Lung (tissue), 12 donors: Measurements from ENCODE around the gene ABCA4. TPM values are rescaled to one million over a fixed set of nuclear protein-coding genes. Genes with fewer than 3 reads are reported as not detected.
A peak's percentile ranks its signal among the peaks of the same experiment; 100 is the strongest.

Source experiments
- ATAC-seq: fragments of 200-7000 bp; cut with Tn5 transposase; one replicate; pipeline ENCODE4 v1.9.1; 2020; ENCODE audit warnings: moderate number of reproducible peaks; ENCODE audit not compliant: insufficient read depth, low FRiP score
- DNase-seq, 3 donors: peaks; one replicate each; pipeline ENCODE4 v3.0.0-alpha.2; 2013 to 2017
- H3K27ac ChIP-seq, 2 donors: one replicate each; pipeline ENCODE4 v1.5.1; 2013; ENCODE audit warnings: mild to moderate bottlenecking in 2 of 2, moderate library complexity in 2 of 2, control low read depth in 1 of 2, inconsistent platforms in 1 of 2, low read depth in 1 of 2, low read length in 1 of 2
- H3K27me3 ChIP-seq, 3 donors: one replicate each; pipeline ENCODE4 v1.5.1; 2013; ENCODE audit warnings: low read length in 2 of 3; ENCODE audit not compliant: control insufficient read depth in 3 of 3, insufficient read depth in 3 of 3
- H3K36me3 ChIP-seq, 4 donors: one replicate each; pipeline ENCODE4 v1.5.1; 2013; ENCODE audit warnings: low read length in 4 of 4, mild to moderate bottlenecking in 1 of 4, moderate library complexity in 1 of 4; ENCODE audit not compliant: control insufficient read depth in 4 of 4, insufficient read depth in 4 of 4
- H3K4me1 ChIP-seq, 5 donors: one replicate each; pipeline ENCODE4 v1.5.1; 2013; ENCODE audit warnings: low read length in 5 of 5, mild to moderate bottlenecking in 2 of 5, moderate library complexity in 1 of 5; ENCODE audit not compliant: control insufficient read depth in 5 of 5, insufficient read depth in 5 of 5
- H3K4me3 ChIP-seq: one replicate; pipeline ENCODE4 v1.5.1; 2013; ENCODE audit warnings: mild to moderate bottlenecking, control low read depth, moderate library complexity
- H3K9ac ChIP-seq, 2 donors: one replicate each; pipeline ENCODE4 v1.5.1; 2013; ENCODE audit warnings: low read length in 2 of 2, control low read depth in 1 of 2; ENCODE audit not compliant: insufficient read depth in 1 of 2
- H3K9me3 ChIP-seq, 4 donors: one replicate each; pipeline ENCODE4 v1.5.1; 2013; ENCODE audit warnings: low read length in 3 of 4, mild to moderate bottlenecking in 1 of 4, moderate library complexity in 1 of 4; ENCODE audit not compliant: control insufficient read depth in 4 of 4, insufficient read depth in 3 of 4
- WGBS, 2 donors: extraction: QIAGEN DNeasy Blood & Tissue Kit; methylation state at CpG; one replicate each; pipeline ENCODE4 v1.1.7; 2013; 5-methylcytosine and 5-hydroxymethylcytosine counted together
- polyA plus RNA-seq, 2 donors: library from polyadenylated mRNA; stranded (reverse); fragments of 200-250 nt; gene quantifications; one replicate each; pipeline ENCODE4 v1.2.1, GENCODE V29; 2013
- total RNA-seq, 2 donors: library from RNA; depleted of rRNA in 1 of 2; stranded (reverse); fragments of >200 nt in 1 of 2; gene quantifications; one replicate each; pipeline ENCODE4 v1.2.1, GENCODE V29; 2014 to 2021
- TF ChIP-seq, protein P1 (sequence below): IDR thresholded peaks from 2 replicates; pipeline ENCODE4 v1.5.1; 2012; ENCODE audit warnings: mild to moderate bottlenecking; ENCODE audit errors: control extremely low read depth, extremely low read depth
- donor health status: control.
- donor health status: control.
- donor health status: Bipolar disorder and iron deficiency.
- donor health status: healthy.
- donor health status: DM: yes; HTN: yes; CAD: no.

Gene ABCA4
- total and polyA plus RNA-seq, 4 donors = 0.21 to 1.0 (median 0.67) TPM

DNA sequence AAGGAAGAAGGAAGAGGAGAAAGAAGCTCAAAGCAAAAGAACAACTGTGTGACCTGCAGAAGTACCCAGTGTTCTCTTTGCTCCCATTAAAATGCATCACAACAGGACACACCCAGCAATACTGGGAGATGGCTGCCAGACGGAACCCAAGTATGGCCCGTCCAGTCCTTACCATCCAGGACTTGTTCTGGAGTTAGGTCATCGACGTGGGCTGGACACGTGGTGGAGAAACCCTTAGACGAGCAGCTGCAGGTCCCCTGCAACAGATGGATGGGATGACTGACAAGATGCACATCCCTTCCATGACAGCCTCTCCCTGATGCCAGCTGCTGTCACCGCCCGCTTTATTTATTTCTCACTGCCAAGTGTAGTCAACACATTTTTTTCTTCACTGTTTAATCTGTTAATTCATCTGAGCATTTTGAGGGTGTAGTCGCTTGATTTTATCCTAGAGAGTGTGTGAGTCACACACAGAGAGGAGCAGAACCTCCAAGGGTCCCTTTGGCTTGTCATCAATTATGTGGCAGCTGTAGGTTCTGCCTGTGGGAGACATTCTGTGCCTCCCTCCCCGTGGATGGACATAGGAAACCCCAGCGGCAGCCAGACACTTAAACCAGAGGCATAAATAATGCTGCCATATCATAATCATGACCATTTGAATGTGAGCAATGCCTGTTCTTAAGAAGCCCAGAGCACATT is 80.9 kb downstream of the ABCA4 start:
- Histone ChIP-seq H3K27me3 (no peaks in the 10 kb centered on the region), H3K9me3 (no peaks in the 10 kb centered on the region), H3K9ac (no peak overlapping the region), H3K4me1 (peaks cover 0 to 14% (median 10%) of the 10 kb centered on the region in 5 donors), H3K4me3 (no peak overlapping the region), H3K27ac (no peak overlapping the region), H3K36me3 (no peaks in the 10 kb centered on the region)
- 72 to 85% methylated on average over 11 of the region's 11 CpGs for WGBS, 2 donors
- DNase-seq (no peak), ATAC-seq (no peak)
- TF ChIP-seq, protein P1, sequence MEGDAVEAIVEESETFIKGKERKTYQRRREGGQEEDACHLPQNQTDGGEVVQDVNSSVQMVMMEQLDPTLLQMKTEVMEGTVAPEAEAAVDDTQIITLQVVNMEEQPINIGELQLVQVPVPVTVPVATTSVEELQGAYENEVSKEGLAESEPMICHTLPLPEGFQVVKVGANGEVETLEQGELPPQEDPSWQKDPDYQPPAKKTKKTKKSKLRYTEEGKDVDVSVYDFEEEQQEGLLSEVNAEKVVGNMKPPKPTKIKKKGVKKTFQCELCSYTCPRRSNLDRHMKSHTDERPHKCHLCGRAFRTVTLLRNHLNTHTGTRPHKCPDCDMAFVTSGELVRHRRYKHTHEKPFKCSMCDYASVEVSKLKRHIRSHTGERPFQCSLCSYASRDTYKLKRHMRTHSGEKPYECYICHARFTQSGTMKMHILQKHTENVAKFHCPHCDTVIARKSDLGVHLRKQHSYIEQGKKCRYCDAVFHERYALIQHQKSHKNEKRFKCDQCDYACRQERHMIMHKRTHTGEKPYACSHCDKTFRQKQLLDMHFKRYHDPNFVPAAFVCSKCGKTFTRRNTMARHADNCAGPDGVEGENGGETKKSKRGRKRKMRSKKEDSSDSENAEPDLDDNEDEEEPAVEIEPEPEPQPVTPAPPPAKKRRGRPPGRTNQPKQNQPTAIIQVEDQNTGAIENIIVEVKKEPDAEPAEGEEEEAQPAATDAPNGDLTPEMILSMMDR = no peak

DNA sequence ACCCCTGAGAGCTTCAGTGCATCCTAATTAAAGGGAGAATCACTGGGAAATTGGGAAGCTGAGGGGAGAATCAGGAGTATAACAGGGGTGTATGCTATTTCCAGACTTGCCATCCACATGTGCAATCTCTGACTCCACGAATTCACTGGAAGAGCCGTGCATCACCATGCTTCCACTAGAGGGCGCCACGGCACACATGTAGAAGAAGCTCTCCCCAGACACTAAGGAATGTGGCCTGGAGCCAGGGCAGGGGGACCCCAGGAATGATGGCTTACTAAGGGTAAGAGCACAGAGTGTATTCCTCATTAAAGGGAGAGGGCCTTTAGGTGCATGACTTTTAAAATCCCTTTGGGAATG is 81.5 kb downstream of the ABCA4 start:
- Histone ChIP-seq H3K4me3 (no peak overlapping the region), H3K9me3 (no peaks in the 10 kb centered on the region), H3K4me1 (peaks cover 0 to 12% (median 5%) of the 10 kb centered on the region in 5 donors), H3K36me3 (no peaks in the 10 kb centered on the region), H3K27me3 (no peaks in the 10 kb centered on the region), H3K9ac (no peak overlapping the region), H3K27ac (peak overlapping the region in 1 of 2 donors; percentile 49)
- DNase-seq (peak; percentile 73 to 77 (median 76)), ATAC-seq (no peak)
- TF ChIP-seq, protein P1 = peak; percentile 57
- 5 to 8% methylated on average over 4 of the region's 4 CpGs for WGBS, 2 donors

DNA sequence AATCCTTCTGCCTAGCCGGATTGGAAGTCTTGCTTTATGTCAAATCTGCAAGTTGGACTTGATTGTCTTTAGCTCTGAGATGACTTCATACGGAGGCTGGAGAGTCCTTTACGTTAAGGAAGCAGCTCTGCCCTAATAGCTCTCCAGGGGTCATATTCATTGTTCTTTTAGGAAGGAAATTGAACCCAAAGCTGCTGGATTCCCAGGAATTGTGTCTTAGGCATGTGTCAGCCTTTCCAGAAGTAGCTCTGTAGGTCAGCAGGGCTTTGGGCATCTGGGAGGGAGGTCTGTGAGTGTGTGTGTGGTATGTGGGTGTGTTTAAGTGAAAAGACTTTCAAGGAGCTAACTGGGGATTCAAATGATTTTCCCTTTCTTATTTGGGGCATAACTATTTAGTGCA is 82.4 kb downstream of the ABCA4 start:
- no peaks in the 10 kb centered on the region for H3K9me3 ChIP-seq
- H3K27ac ChIP-seq = no peak overlapping the region
- H3K4me3 ChIP-seq = no peak overlapping the region
- DNase-seq (peak in 2 of 3 donors; percentile 33 to 69), ATAC-seq (no peak)
- peaks cover 0 to 7% (median 2%) of the 10 kb centered on the region in 5 donors for H3K4me1 ChIP-seq
- WGBS, 2 donors = 57 to 68% methylated on average over 3 of the region's 3 CpGs
- no peaks in the 10 kb centered on the region for H3K36me3 ChIP-seq
- no peaks in the 10 kb centered on the region for H3K27me3 ChIP-seq
- no peak overlapping the region for H3K9ac ChIP-seq
- TF ChIP-seq, protein P1 = no peak
